ENCODE measurements around the gene FITM2.
"Not testable (repeated sequence)": the region's sequence is repeated elsewhere in the genome, so short reads cannot be mapped to it uniquely, and the experiment has no call there.

FITM2 gene, protein sequence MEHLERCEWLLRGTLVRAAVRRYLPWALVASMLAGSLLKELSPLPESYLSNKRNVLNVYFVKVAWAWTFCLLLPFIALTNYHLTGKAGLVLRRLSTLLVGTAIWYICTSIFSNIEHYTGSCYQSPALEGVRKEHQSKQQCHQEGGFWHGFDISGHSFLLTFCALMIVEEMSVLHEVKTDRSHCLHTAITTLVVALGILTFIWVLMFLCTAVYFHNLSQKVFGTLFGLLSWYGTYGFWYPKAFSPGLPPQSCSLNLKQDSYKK

DNA sequence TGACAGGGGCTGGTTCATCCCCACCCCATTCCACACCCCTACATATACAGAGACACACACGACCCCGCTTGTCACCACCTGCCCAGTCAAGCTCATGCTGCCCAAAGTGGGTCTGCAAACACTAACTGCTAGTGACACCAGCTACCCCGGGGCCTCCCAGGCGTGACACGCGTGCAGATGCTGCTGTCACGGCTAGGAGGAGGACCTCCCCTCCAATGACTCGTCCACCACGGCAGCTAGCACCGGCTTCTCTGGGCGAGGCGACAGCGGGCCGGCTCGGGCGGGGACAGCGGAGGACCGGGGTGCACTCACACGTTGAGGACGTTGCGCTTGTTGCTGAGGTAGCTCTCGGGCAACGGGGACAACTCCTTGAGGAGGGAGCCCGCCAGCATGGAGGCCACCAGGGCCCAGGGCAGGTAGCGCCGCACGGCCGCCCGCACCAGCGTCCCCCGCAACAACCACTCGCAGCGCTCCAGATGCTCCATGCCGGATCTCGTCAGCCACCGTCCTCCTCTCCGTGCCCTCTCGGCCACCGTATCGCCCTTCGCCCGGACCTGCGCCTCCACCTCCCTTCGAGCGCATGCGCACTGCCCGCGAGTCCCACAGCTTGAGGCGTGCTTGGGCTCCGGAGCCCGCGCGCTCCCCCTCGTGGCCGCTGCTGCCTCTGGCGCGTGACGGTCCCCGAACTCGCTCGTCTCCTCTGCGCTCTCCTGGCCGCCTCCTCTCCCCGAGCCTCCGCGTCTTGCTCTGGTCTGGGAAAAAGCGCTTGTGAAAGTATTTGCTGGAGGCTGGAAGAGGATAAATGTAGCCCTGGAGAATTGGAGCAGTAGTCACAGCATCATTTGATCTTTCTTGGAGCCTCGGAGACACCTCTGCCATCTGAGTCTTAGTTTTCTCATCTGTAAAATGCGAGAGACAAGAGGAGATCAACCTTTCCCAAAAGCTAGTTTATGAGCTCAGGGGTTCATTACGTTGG, at the start of gene FITM2:
TSS of gene FITM2 (minus strand) at position 539 of the 976 bp plus-strand sequence. CDS start at position 485, 54 bp downstream.
- peak; percentile 99 for DNase-seq (ENCODE audit: low spot score)

DNA sequence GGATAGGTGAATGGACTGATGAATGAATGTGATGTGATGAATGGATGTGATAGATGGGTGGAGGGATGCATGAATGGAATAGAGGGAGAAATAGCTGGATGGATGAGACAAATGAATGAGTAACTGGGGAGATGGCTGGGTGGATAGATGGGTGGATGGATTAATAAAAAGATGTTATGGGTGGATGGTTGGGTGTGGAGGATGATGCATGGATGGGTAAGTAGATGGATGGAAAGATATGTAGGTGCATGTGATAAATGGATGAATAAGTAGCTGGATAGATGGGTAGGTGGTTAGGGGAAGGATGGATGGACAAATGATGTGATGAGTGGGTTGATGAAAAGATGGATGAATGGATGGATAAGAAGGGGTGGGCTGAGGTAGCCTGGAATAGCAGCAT, 49.2 kb upstream of the FITM2 start:
- no peak for DNase-seq (ENCODE audit: low spot score)

DNA sequence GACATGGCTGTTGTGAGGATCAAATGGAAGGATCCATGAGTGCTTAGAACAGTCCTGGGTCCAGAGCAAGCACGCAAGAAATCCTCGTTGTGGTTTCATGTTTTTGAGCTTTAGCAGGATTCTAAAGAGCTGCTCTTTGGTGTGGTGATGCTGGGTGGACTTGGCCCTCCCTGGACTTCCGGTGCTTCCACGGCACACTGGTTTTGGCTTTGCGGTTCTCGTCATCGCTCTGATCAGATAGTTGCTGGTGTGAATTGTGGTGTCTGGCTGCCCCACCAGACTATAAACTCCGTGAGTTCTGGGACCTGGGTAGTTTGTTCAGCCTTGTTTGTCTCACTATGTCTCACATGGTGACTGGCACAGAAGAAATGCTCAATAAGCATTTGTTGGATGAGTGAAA, 47.8 kb upstream of the FITM2 start:
- no peak for DNase-seq (ENCODE audit: low spot score)

DNA sequence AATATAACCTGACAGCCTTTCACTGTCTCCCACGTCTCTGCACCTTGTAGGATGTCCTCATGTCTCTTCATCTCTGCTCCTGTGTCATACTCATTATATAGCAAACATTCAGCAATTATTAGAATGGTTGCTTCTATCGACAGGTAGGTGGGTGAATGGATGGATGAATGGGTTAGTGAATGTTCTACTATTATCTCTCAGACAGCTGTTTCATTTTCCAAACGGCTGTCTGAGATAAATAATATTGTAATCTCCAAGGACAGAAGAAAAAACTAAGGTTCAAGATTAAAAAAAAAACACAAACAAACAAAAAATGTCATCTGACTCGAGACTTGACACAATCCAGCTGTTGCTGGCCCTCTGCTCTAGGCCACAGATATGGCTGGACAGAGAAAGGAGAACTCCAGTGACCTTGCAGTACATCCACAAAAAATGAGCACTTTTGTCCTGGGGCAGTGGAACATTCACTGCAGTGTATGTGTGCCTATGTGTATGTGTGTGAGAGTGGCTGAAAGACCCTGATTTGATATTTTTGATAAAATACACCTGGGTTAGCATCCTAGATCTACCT, 46.6 kb upstream of the FITM2 start:
- DNase-seq (ENCODE audit: low spot score), result no peak

DNA sequence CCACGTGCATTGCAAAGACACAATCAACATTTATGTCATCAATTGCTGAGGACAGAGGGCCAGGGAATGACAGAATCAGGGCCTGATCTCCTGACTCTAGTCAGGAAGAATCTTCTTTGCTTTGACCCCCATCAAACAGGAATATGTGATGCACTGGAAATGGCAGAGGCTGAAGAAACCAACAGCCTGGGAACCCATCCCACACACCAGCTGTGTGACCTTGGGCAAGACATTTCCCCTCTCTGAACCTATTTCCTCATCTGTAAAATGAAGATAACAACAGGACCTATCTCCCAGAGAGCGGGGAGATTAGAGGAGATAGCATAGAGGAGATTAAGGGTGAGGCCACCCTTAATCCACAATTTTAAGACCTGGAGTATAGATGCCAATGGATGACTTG, 46.0 kb upstream of the FITM2 start:
- DNase-seq (ENCODE audit: low spot score), result no peak

DNA sequence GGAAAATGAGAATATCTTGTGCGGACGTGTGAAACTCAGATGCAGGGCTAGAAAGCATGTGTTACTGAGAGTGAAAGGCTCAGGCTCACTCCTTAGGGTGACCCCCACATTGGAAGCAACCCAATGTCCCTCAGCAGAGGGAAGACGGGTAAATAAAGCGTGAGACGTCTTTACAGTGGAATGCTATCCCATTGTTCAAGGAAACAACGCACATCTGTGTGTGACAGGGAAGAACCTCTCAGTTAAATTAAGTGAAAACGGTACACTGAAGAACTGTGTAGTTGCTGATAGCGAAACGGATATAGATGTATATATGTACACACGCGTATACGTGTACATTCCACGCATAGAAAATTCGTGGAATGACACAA, 45.3 kb upstream of the FITM2 start:
- DNase-seq (ENCODE audit: low spot score), result no peak

DNA sequence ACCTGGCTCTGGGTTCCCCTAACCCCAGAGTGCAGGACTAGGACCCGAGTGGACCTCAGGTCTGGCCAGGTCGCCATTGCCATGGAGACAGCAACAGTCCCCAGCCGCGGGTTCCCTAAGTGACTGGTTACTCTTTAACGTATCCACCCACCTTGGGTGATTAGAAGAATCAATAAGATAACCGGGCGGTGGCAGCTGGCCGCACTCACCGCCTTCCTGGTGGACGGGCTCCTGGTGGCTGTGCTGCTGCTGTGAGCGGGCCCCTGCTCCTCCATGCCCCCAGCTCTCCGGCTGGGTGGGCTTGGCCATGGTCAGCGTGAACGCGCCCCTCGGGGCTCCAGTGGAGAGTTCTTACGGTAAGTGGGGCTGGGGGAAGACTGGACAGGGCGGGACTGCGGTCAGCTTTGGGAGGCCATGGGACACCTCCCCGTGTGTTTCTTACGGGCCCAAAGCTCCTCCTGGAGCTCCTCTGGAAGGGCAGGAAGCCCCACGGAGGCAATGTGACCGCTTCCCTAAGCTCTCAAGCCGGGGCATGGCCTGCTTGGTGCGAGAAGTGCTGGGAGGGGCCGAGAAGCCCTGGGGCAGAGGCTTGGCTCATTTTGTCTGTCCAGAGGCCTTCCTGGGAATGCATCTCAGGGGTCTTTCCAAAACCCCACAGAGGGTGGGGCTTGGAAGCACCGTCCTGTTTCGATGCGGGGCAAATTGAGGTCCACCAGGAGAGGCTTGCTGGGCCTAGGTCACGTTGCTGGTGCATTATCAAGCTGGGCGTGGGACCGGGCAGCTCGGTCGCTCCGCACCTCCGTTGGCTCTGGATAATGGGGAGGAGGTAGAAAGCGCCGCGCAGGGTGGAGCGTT, 44.7 kb upstream of the FITM2 start, which contains the start of gene HNF4A:
TSS of gene HNF4A (plus strand) at position 202 of the 855 bp plus-strand sequence. CDS start at position 308, 106 bp downstream.
- no peak for DNase-seq (ENCODE audit: low spot score)

DNA sequence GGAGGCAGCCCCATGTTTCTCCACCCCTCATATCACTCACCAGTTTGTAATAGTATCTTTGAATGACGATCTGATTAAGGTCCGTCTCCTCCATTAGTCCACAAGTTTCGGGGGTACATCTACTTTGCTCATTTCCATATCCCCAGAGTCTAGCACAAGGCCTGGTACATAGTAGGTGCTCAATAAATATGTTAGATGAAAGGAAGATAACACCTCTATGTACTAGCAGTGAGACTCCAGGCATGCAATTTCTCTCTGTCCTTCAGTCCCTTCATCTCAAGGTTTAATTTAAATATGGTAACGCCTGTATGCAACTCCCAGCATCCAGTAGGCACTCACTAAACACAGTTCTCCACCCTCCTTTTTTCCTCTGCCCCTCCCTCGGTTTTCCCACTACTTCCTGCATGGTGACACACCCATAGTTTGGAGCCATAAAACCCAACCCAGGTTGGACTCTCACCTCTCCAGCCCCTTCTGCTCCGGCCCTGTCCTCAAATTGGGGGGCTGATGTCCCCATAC, 44.0 kb upstream of the FITM2 start:
- no peak for DNase-seq (ENCODE audit: low spot score)

DNA sequence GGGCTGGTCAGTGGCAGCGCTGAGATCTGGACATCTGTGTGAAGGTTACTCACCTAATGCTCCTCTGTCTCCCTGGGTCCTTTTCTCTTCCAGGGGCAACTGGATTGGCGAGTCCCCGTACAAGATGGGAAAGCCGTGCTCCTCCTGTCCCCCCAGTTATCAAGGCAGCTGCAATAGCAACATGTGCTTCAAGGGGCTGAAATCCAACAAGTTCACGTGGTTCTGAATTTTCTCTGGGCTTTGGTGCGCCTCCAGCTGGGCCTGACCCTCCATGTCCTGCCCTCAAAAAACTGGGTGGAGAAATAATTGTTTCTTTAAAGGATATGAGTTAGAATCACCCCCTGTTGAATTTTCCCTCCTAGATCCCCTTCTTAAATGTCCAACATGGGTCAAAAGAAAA, 39.6 kb upstream of the FITM2 start:
- DNase-seq (ENCODE audit: low spot score), result no peak

DNA sequence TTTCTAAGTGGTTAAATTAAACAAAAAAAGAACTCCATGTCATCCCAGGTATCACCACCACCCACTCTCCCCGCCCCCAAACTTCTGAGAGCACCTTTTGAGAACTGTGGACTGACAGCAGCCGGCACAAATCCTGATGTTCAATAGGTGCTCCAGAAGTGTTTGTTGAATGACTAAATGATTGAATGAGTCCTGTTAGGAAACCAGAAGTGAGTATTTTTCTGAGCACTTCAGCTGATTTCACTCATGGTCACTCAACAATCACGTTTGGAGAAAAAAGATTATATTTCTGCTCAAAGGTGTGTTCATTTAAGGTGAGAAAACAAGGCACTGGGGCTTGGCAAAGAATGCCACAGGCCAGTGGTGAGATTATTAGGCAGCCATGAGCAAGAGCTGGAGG, 38.3 kb upstream of the FITM2 start:
- no peak for DNase-seq (ENCODE audit: low spot score)

DNA sequence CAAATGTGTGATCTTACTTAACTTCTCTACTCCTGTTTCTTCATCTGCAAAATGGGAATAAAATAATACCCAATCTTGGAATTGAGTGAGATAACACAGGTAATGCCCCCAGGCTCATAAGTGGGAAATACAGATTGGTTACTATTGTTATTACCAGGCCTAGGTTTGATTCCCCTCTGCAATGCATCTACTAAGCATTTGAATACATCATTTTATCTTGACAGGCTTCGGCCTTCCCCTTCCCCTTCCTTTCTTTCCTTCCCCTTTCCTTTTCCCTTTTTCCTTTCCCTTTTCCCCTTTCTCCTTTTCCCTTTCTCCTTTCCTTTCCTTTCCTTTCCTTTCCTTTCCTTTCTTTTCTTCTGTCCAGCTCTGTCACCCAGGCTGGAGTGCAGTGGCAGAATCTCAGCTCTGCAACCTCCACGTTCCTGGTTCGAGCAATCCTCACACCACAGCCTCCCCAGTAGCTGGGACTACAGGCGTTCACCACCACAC, 37.2 kb upstream of the FITM2 start:
- DNase-seq (ENCODE audit: low spot score), result no peak

DNA sequence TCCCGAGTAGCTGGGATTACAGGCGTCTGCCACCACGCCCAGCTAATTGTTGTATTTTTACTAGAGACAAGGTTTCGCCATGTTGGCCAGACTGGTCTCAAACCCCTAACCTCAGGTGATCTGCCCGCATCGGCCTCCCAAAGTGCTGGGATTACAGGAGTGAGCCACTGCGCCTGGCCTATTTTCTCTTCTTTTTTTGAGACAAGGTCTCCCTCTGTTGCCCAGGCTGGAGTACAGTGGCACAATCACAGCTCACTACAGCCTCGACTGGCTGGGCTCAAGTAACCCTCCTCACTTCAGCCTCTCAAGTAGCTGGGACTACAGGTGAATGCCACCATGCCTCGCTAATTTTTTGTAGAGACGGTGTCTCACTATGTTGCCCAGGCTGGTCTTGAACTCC, 34.9 kb upstream of the FITM2 start:
- DNase-seq (ENCODE audit: low spot score), result not testable (repeated sequence)

DNA sequence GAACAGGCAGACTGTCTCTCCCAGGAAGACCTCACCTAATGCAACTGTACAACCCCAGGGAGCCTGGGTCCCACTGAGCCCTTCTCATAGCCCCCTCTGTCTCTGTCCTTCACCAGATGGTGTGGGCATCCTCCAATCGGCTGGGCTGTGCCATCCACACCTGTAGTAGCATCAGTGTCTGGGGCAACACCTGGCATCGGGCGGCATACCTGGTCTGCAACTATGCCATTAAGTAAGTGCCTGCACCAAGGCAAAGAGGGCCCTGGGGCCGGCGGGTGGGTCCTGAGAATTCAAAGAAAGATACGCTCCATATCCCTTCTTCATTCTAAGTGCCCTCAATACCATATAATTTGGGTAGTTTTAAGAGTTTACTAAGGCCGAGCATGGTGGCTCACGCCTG, 34.1 kb upstream of the FITM2 start:
- DNase-seq (ENCODE audit: low spot score), result no peak

DNA sequence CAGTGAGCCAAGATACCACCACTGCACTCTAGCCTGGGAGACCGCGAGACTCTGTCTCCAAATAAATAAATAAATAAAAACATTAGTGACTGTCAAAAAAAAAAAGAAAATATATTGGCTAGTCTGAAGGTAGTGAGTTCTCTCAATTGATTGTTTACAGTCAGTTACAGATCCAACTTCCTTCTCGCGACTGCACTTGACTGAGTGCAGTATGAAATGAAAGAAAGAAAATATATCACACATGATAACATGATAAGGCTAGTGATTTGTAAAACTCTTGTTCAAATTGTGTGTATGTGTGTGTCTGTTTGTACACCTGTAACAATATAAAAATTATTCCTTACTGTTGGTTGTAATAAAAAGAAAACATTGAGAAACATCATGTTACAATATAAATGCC, 33.7 kb upstream of the FITM2 start:
- no peak for DNase-seq (ENCODE audit: low spot score)

DNA sequence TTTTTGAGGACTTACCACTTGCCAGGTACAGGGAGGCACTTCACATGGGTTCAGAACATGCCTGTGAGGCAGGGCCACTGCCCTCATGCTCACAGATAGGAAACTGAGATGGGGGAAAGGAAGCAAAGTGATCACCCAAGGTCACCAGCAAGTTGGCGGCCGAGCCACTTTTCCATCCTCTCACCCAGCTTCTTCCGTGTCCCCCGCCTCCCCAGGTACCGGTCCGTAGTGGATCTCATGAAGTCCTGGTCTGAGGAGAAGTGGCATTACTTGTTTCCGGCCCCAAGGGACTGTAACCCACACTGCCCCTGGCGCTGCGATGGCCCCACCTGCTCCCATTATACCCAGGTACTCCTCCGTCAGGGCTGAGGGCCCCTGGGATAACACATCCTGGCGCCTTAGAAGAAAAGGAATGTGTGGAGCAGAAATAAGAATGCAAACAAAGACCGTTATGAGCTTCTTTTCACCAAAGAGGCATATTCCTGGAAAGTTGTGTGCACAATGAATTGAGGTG, 32.2 kb upstream of the FITM2 start:
- DNase-seq (ENCODE audit: low spot score), result no peak

DNA sequence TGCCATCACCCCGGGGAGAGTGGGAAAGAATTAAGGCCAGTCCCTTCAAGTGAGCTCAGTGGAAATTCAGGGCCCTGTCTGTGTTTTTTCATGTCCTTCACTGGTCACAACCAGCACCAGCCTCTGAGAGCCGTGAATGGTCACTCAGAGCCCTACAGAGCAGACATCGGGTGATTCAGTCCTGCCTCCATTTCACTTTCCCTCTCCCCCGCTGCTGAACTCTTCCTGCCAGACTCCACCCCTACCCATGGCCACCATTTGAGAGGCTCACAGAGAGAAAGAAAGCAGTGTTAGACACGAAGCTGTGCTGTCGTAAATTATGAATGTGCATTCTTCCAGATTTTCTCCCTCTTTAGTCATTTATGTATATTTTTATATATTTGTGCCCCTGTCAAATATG, 31.2 kb upstream of the FITM2 start:
- DNase-seq (ENCODE audit: low spot score), result no peak

DNA sequence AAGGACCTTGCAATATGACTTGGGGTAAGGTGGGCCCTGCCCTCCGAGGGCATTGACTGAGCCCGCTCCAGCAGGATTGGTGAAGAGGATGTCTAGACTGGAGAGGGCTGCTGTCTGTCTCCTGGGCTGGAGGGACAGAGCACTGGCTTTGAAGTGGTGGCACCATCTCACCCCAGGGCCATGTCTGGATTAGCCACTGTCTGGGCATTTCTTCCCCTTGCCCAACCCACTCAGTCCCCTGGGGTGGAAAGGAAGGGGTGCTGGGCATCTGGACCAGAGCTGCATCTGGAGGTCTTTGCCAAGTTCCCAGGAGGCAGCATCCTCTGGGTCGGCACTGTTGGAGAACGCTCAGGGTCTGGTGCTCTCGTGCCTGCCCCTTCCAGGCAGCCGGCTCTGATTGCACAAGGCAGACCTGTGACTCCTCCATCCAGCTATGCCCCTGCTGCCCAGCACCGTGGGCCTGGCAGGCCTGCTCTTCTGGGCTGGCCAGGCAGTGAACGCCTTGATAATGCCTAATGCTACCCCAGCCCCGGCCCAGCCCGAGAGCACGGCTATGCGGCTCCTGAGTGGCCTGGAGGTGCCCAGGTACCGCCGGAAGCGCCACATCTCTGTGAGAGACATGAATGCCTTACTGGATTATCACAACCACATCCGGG, 25.9 kb upstream of the FITM2 start, which contains the start of gene R3HDML:
TSS of gene R3HDML (plus strand) at position 319 of the 656 bp plus-strand sequence. CDS start at position 434, 115 bp downstream.
- DNase-seq (ENCODE audit: low spot score), result no peak

DNA sequence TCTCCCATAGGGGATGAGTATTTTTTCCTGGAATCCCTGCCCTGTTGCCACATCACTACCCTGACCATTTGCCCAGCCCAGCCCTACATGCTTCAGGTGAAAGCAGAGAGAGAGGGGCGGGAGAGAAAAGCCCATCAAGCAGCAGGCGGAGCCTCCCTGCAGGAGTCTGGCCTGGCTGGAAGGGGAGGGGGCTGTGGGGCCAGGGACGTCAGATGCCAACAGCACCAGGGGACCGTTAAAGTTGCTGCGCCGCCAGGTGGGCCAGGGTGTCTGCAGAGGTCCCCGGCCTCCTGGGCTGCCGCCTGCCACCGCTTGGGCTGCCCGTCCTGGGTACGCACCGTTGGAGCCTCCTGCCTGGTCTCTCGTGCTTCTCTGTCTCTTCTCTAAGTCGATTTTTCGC, 25.1 kb upstream of the FITM2 start:
- DNase-seq (ENCODE audit: low spot score), result no peak

DNA sequence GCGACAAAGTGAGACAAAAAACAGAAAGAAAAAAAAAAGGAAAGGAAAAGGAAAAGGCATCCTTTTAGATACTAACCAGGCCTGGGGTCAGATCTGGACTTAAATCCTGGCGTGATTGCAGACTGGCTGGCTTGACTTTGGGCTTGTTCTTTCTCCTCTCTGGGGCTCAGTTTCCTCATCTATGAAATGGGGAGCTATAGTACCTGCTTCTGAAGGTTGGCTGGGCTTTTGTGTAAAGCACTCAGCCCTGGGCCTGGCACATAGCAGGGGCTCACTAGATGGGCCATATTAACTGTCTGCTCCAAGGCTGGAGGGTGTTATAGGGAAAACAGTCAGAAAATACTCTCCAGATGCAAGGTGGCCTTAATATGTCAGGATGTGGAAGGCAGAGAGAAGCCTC, 24.7 kb upstream of the FITM2 start:
- no peak for DNase-seq (ENCODE audit: low spot score)

DNA sequence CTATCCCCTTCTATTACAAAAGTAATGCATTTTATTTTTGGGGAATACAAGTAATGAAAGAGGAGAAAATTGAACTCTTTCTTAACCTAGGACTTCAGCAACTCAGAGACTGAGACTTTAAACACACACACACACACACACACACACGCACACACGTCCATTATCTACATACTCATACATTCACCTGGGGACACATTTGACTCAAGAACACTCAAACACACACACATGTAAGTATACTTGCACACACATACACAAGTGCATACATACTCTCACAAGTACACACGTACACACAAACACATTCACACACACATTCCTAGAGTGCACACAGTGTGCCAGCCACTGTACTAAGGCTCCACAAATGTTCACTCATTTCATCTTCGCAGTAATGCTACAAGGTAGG, 23.7 kb upstream of the FITM2 start:
- DNase-seq (ENCODE audit: low spot score), result no peak

DNA sequence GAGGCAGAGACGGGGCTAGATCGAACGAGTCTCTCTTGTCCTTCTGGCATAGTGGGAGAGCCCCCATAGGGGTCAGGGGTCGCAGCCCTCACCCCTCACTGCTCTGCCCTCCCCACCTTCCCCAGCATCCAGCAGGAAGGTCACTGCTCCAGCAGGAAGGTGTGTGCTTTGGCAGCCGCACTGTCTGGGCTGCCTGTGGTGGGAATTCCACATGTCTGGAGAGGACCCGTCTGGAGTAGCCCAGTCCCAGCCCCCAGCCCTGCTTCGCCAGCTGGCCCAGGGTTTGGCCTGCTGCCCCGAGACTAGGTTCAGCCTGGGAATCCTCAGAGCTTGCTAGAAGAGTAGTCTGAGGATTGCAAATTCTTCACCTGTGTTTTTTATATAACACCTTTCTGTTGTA, 23.3 kb upstream of the FITM2 start:
- no peak for DNase-seq (ENCODE audit: low spot score)

Data from kidney capillary endothelial cell (primary cell).